Naive B cell (primary cell): ENCODE results near the gene TADA1. TPM values are rescaled to one million over a fixed set of nuclear protein-coding genes. Genes with fewer than 3 reads are reported as not detected.

Source experiments
- ATAC-seq, 2 donors: fragments of 150-1000 bp; cut with Tn5 transposase; 2 replicates each; pipeline ENCODE4 v1.10.0; 2021; ENCODE audit warnings: low read depth in 2 of 2, mild to moderate bottlenecking in 2 of 2, moderate library complexity in 2 of 2
- DNase-seq: peaks from one replicate; pipeline ENCODE4 v3.0.0; 2022
- H3K27ac Mint-ChIP-seq, 6 donors: one replicate each; pipeline ENCODE4 v1.8.0; 2020 to 2022; ENCODE audit warnings: mild to moderate bottlenecking in 6 of 6, mixed read lengths in 6 of 6, moderate library complexity in 5 of 6, inconsistent platforms in 2 of 6
- H3K27me3 Mint-ChIP-seq, 3 donors: one replicate each; pipeline ENCODE4 v1.8.0; 2021 to 2022; ENCODE audit warnings: mixed read lengths in 3 of 3, mild to moderate bottlenecking in 1 of 3
- H3K36me3 Mint-ChIP-seq, 2 donors: one replicate each; pipeline ENCODE4 v1.8.0; 2020 to 2022; ENCODE audit warnings: mixed read lengths in 2 of 2, inconsistent platforms in 1 of 2, mild to moderate bottlenecking in 1 of 2
- H3K4me1 Mint-ChIP-seq, 3 donors: one replicate each; pipeline ENCODE4 v1.8.0; 2020 to 2022; ENCODE audit warnings: mixed read lengths in 3 of 3, inconsistent platforms in 1 of 3, mild to moderate bottlenecking in 1 of 3, moderate library complexity in 1 of 3
- H3K4me3 Mint-ChIP-seq, 8 donors: one replicate each; pipeline ENCODE4 v1.8.0; 2020 to 2022; ENCODE audit warnings: mild to moderate bottlenecking in 8 of 8, mixed read lengths in 8 of 8, moderate library complexity in 8 of 8, inconsistent platforms in 2 of 8
- H3K9me3 Mint-ChIP-seq, 7 donors: one replicate each; pipeline ENCODE4 v1.8.0; 2020 to 2022; ENCODE audit warnings: mixed read lengths in 7 of 7, mild to moderate bottlenecking in 5 of 7, inconsistent platforms in 2 of 7, moderate library complexity in 1 of 7
- polyA plus RNA-seq, 6 donors: library from polyadenylated mRNA; unstranded; fragments of 300-500 nt; fragmentation: Illumina TruSeq; gene quantifications; one replicate each; pipeline ENCODE4 v1.2.3, GENCODE V29; 2021; ENCODE audit warnings: low read depth in 6 of 6

TADA1 gene
- polyA plus RNA-seq, 6 donors from 2014 or later = 10.1 to 25.8 (median 14.3) TPM

- no peak overlapping the region for H3K4me3 Mint-ChIP-seq
- ATAC-seq (no peak), DNase-seq (no peak)
- peaks cover 7 to 21% (median 11%) of the 10 kb centered on the region in 3 donors for H3K4me1 Mint-ChIP-seq
- H3K27ac Mint-ChIP-seq = peak overlapping the region in 1 of 6 donors; percentile 29
- no peaks in the 10 kb centered on the region for H3K27me3 Mint-ChIP-seq
- H3K36me3 Mint-ChIP-seq = peaks cover 8 to 22% of the 10 kb centered on the region in 2 donors
- H3K9me3 Mint-ChIP-seq = no peaks in the 10 kb centered on the region
Observed at GRCh38 chr1:166857995-166858394, 18.1 kb downstream of the TADA1 start.

GRCh38 chr1:166855558-166855957, 20.5 kb downstream of the TADA1 start:
- Mint-ChIP-seq H3K4me1 (peaks cover 12 to 22% (median 16%) of the 10 kb centered on the region in 3 donors), H3K27ac (peak overlapping the region in 2 of 6 donors; percentile 25 to 59), H3K4me3 (no peak overlapping the region), H3K27me3 (no peaks in the 10 kb centered on the region), H3K36me3 (peaks cover 23 to 24% of the 10 kb centered on the region in 2 donors), H3K9me3 (no peaks in the 10 kb centered on the region)
- DNase-seq (no peak), ATAC-seq (no peak)

GRCh38 chr1:166852918-166853317, 23.1 kb downstream of the TADA1 start:
- Mint-ChIP-seq H3K36me3 (peaks cover 24 to 30% of the 10 kb centered on the region in 2 donors), H3K27me3 (no peaks in the 10 kb centered on the region), H3K27ac (peak overlapping the region in 1 of 6 donors; percentile 60), H3K9me3 (no peaks in the 10 kb centered on the region), H3K4me3 (no peak overlapping the region), H3K4me1 (peaks cover 6 to 16% (median 10%) of the 10 kb centered on the region in 3 donors)
- ATAC-seq (no peak), DNase-seq (no peak)

GRCh38 chr1:166849135-166849534, 26.9 kb downstream of the TADA1 start:
- Mint-ChIP-seq H3K36me3 (peaks cover 34 to 38% of the 10 kb centered on the region in 2 donors), H3K4me3 (no peak overlapping the region), H3K4me1 (peaks cover 25 to 32% (median 26%) of the 10 kb centered on the region in 3 donors), H3K27me3 (no peaks in the 10 kb centered on the region), H3K9me3 (no peaks in the 10 kb centered on the region), H3K27ac (no peak overlapping the region)
- DNase-seq (no peak), ATAC-seq (no peak)

- Mint-ChIP-seq H3K27me3 (no peaks in the 10 kb centered on the region), H3K27ac (no peak overlapping the region), H3K4me3 (no peak overlapping the region), H3K36me3 (peaks cover 30 to 38% of the 10 kb centered on the region in 2 donors), H3K4me1 (peaks cover 26 to 29% (median 26%) of the 10 kb centered on the region in 3 donors), H3K9me3 (no peaks in the 10 kb centered on the region)
- DNase-seq (no peak), ATAC-seq (no peak)
Observed at GRCh38 chr1:166848193-166848592, 27.9 kb downstream of the TADA1 start.

- ATAC-seq (no peak), DNase-seq (no peak)
- Mint-ChIP-seq H3K36me3 (peaks cover 22 to 41% of the 10 kb centered on the region in 2 donors), H3K4me3 (peak overlapping the region in 1 of 8 donors; percentile 13), H3K27ac (peak overlapping the region in 3 of 6 donors; percentile 26 to 79 (median 57)), H3K9me3 (no peaks in the 10 kb centered on the region), H3K27me3 (no peaks in the 10 kb centered on the region), H3K4me1 (peaks cover 35 to 42% (median 39%) of the 10 kb centered on the region in 3 donors)
Observed at GRCh38 chr1:166844791-166845190, 31.3 kb downstream of the TADA1 start.

- peaks cover 36 to 43% (median 40%) of the 10 kb centered on the region in 3 donors for H3K4me1 Mint-ChIP-seq
- H3K27ac Mint-ChIP-seq = peak overlapping the region in 2 of 6 donors; percentile 77 to 79
- ATAC-seq (no peak), DNase-seq (no peak)
- H3K36me3 Mint-ChIP-seq = peaks cover 17 to 40% of the 10 kb centered on the region in 2 donors
- H3K9me3 Mint-ChIP-seq = no peaks in the 10 kb centered on the region
- no peaks in the 10 kb centered on the region for H3K27me3 Mint-ChIP-seq
- no peak overlapping the region for H3K4me3 Mint-ChIP-seq
Observed at GRCh38 chr1:166843769-166844596, 32.1 kb downstream of the TADA1 start.

GRCh38 chr1:166843322-166843721, 32.7 kb downstream of the TADA1 start:
- H3K36me3 Mint-ChIP-seq = peaks cover 12 to 40% of the 10 kb centered on the region in 2 donors
- peaks cover 42 to 48% (median 47%) of the 10 kb centered on the region in 3 donors for H3K4me1 Mint-ChIP-seq
- H3K9me3 Mint-ChIP-seq = no peaks in the 10 kb centered on the region
- DNase-seq (no peak), ATAC-seq (no peak)
- H3K27ac Mint-ChIP-seq = peak overlapping the region in 2 of 6 donors; percentile 31 to 39
- H3K4me3 Mint-ChIP-seq = no peak overlapping the region
- H3K27me3 Mint-ChIP-seq = no peaks in the 10 kb centered on the region

GRCh38 chr1:166840309-166841274, 35.5 kb downstream of the TADA1 start:
- DNase-seq (no peak), ATAC-seq (no peak)
- peaks cover 5 to 32% of the 10 kb centered on the region in 2 donors for H3K36me3 Mint-ChIP-seq
- peak overlapping the region; percentile 61 to 93 (median 87) for H3K27ac Mint-ChIP-seq
- H3K9me3 Mint-ChIP-seq = no peaks in the 10 kb centered on the region
- no peaks in the 10 kb centered on the region for H3K27me3 Mint-ChIP-seq
- H3K4me3 Mint-ChIP-seq = peak overlapping the region; percentile 82 to 94 (median 90)
- H3K4me1 Mint-ChIP-seq = peaks cover 35 to 40% (median 39%) of the 10 kb centered on the region in 3 donors

GRCh38 chr1:166839600-166840308, 36.3 kb downstream of the TADA1 start:
- Mint-ChIP-seq H3K9me3 (no peaks in the 10 kb centered on the region), H3K36me3 (peaks cover 5 to 29% of the 10 kb centered on the region in 2 donors), H3K4me1 (peaks cover 32 to 37% (median 34%) of the 10 kb centered on the region in 3 donors), H3K4me3 (peak overlapping the region; percentile 82 to 94 (median 90)), H3K27ac (peak overlapping the region in 5 of 6 donors; percentile 48 to 93 (median 91)), H3K27me3 (no peaks in the 10 kb centered on the region)
- DNase-seq (peak; percentile 47), ATAC-seq (peak; percentile 58 to 59)

- H3K9me3 Mint-ChIP-seq = no peaks in the 10 kb centered on the region
- H3K4me3 Mint-ChIP-seq = peak within 1 kb of the TSS; percentile 86 to 96 (median 93)
- peaks cover 5 to 22% of the 10 kb centered on the region in 2 donors for H3K36me3 Mint-ChIP-seq
- no peaks in the 10 kb centered on the region for H3K27me3 Mint-ChIP-seq
- DNase-seq (peak; percentile 79), ATAC-seq (peak; percentile 86)
- H3K27ac Mint-ChIP-seq = peak within 1 kb of the TSS; percentile 48 to 95 (median 91)
- peaks cover 25 to 29% (median 29%) of the 10 kb centered on the region in 3 donors for H3K4me1 Mint-ChIP-seq
Observed at GRCh38 chr1:166838766-166839599, 37.1 kb downstream of the TADA1 start, which contains the start of gene POGK. TSS of gene POGK (plus strand) at chr1:166839475. CDS start at chr1:166840957, 1,482 bp downstream.

GRCh38 chr1:166836733-166837132, 39.3 kb downstream of the TADA1 start:
- H3K4me3 Mint-ChIP-seq = peak overlapping the region in 1 of 8 donors; percentile 92
- no peak for DNase-seq
- H3K27ac Mint-ChIP-seq = peak overlapping the region in 2 of 6 donors; percentile 57 to 78
- peaks cover 5 to 13% (median 12%) of the 10 kb centered on the region in 3 donors for H3K27me3 Mint-ChIP-seq
- peaks cover 0 to 5% (median 2%) of the 10 kb centered on the region in 7 donors for H3K9me3 Mint-ChIP-seq
- H3K4me1 Mint-ChIP-seq = peaks cover 20 to 28% (median 24%) of the 10 kb centered on the region in 3 donors
- ATAC-seq = no peak
- H3K36me3 Mint-ChIP-seq = peaks cover 10 to 19% of the 10 kb centered on the region in 2 donors
